HG03064 (cell line): ENCODE data around the gene DISC1.

Source experiments
- ATAC-seq: cut with Tn5 transposase; IDR thresholded peaks from one replicate; pipeline ENCODE4 v1.9.1; 2021; ENCODE audit warnings: low read depth; ENCODE audit not compliant: unreplicated experiment

Gene DISC1

DNA sequence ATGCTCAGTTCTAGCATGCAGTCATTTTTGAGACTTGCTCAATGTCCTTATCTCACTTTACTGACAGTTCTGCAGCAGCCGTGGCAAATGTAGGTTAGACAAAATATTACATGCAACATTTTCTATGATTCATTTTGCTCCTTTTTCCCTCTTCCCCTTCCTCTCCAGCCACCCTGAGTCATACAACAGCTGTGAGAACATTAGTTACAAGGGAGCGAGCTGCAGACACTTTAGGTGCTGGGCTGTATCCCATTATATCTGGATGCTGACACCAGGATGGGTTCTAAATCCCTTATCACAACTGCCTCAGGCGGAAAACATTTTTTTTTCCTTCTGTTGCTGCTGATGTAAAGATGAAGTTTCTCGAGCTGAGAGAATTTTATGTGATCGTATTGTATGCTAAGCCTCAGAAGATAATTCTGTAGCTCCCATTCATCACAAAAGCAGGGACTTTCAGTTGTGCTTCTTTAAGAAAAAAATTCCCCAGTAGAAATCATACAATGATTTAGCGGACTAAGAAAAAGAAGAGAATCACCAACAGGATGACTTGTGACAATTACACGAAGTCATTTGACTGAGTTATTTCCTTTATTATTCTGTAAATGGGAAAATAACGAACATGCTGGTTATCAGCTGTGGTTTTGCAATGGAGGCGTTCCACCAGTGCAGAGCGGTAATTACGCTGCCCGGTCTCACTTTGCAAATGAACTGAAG is 345.0 kb downstream of the DISC1 start:
- ATAC-seq = no peak

DNA sequence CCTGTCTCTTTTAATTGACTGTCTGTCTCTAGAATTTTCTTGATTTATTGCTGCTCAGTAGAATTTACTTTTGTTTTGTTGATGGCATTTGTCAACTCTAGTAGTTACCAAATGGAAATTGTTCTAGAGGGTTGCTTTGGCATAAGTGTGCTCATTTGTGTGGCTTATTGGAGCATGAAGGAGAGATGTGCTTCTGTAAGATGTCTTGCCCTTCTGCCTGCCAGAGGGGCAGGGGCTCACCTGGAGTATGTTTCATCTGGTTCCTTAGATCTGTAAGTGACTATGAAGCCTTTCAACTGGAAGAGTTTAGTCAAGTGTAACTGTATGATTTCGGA is 345.5 kb downstream of the DISC1 start:
- no peak for ATAC-seq

DNA sequence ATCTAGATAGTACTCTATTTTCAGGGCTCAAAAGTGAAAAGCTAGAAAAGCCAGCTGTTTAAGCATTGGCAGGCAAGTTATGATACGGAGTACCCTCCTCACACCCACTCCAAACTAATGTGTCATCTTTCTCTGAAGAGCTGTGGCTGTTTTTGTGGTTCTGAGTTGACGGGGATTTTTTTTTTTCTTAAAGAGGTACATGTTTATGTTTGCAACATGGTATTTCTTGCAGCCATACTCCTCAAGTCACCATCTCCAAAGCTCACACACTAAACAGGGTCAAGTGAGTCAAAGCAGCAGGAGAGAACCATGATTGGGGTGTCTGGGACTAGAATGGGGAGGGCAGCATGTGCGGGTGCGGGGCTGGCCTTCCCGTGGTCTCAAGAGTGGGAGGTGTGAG is 347.2 kb downstream of the DISC1 start:
- no peak for ATAC-seq

DNA sequence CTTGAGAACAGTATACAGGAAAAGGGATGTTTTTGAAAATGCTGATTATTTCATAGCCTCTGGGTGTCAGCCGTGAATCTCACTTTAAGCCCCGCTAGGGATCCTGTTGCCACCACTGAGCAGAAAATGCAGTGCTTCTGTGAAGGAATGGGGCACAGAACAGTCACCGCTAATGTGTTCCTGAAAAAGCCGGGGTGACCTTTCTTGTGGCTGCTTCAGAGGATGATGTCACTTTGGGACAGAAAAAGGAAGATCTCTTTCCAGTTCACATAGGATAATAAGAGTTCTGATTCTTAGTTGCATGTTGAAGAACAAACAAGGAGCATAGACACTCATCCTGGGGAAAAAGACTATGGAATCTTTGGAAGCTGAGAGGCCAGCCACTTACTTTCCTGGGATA is 349.6 kb downstream of the DISC1 start:
- ATAC-seq = no peak

DNA sequence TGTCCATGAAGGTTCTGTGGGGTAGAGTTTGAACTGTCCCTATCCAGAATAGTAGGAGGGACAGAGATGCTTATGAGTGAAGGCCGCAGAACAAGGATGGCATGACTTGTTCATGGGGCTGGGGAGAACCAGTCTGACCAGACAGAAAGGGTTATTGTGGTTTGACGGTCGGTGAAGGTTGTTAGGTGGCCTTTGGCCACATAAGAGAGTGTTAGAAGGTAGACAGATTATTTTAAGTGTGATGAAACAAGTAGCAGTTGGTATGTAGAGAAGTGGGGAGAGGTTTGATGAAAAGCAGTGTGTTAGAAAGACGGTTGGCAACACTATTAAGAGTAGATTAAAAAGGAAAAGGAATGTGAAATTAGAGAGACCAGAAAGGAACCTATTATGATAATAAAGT is 355.1 kb downstream of the DISC1 start:
- ATAC-seq = no peak

DNA sequence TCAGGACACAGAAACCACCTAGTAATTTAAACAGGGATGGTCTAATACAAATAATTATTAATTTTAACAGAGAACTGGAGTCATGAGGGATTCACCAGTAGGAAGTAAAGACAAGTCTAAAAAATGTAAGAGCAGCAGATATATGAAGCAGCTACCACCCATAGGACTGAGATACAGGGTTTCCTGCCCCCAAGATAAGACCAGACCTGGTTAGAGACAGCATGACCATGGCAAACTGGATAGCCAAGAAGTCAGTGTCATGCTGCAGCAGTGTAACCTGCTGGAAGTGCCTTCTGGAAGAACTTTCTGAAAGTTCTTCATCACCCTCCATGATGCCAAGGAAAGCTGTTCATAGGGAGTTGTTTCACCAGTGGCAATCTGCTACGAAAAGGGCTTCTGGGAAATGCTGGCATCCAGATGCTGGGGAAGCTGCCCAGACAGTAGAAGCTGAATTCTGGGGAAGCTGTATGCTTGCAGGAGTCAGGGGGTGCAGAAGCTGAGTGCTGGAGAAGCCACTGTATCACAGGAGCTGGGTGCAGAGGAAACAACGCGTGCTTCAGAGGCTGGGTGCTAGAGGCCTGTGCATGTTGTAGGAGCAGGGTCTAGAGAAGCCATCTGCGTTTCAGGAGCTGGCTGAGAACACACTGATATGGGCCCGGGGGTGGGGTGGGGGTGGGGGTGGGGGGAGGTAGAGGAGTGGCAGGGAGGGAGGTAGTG is 356.4 kb downstream of the DISC1 start:
- ATAC-seq = no peak

DNA sequence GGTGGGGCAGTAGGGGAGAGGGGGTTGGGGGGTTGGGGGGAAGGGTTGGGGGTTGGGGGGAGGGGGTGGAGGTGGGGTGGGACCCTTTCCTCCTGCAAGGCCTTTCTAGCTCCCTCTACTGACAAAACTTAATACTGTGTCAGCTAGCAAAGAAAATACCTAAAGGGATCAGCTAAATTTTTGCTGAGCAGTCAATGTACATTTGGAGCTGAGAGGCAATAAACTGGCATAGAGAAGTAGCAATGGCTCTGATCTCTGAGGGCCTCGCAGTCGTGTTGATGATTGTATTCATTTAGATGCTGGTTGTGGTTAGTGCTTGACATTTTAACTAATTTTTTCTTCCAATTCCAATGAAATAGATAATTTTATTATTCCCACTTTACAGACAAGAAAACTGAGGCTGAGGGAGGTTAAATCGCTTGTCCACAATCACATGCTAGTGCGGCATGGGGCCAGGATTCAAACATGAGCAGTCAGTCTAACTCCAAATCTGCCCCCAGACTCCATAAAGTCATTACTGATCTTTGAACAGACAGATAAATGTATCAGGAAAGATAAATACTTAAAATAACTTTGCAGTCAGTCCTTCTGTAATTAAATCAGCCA is 357.1 kb downstream of the DISC1 start:
- no peak for ATAC-seq

DNA sequence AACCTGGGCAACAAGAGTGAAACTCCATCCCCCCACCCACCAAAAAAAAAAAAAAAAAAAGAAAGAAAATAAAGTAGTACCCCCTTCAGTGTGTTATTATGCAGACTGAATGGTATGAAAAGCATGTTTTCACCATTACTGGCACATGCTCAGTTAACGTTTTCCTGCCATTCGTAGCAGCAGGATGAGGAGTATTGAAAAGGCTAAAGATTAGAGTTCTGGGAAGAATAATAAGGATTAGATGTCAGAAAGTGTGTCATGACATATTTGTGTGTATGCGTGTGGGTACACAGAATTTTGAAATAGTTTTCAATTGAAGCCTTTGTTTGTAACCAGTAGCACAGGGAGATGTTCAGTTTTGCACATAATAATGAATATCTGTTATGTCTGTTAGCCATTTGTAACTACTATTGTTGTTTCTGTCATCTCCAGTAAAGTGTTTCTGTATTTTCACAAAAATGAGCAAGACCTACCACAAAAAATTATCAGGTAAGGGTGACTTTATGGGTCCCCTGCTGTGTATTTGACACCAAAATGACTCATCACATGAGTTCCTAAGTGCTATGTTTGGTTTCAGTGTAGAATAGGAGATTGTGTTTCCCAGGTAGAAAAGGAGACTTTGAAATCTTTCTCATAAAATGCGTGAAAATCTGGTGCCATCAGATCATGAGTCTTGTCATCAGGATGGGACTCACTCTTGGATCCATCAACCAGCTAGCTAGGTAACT is 358.9 kb downstream of the DISC1 start:
- ATAC-seq = no peak

DNA sequence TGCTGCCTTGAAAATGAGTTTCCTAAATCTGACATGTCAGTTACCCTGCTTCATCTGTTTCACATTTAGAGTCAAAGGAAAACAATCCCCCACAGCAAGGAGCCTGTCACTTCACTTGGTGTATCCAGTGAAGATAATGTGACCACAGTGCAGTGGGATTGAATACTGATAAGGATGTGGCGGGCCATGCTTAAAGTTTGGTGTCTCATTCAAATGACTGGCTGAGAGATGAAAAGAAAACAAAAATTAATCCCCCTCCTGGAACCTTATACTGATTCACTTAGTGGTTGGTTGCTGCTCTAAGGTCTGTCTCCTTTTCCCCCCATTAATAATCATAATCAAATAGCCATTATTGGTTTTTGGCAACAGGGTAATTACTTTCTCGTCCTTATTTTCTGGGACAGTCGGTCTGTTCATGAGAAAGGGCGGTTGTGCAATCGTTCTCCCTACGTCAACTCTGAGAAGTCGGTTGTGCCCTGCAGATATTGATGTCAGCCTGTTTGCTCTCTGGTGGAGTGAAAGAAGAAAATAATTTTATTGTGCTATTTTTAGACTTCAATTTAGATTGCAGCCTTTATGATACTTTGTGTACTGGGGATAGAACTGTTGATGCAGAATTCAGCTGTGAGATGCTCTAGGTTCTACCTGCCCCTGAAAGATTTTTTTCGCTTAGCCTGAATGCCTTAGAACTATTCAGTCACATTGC is 360.2 kb downstream of the DISC1 start:
- no peak for ATAC-seq

DNA sequence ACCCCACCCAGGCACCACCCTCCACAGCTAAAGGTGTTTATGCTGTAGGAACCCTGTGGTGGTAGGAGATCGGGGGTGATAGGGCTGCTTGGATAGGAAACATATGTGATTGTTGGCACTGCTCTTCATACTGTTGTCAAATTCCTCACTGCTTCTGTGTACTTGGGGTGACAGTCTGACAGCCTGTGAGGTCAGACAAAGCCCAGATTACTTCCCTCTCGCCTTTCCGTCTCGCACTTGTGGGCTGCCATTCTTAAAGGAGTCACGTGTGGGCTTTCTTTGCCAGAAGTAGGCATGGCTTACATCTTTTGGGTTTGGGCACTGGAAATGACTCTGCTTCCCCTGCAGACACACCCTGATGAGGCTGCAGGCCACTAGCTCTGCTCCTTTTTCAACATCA is 363.8 kb downstream of the DISC1 start:
- ATAC-seq = no peak

DNA sequence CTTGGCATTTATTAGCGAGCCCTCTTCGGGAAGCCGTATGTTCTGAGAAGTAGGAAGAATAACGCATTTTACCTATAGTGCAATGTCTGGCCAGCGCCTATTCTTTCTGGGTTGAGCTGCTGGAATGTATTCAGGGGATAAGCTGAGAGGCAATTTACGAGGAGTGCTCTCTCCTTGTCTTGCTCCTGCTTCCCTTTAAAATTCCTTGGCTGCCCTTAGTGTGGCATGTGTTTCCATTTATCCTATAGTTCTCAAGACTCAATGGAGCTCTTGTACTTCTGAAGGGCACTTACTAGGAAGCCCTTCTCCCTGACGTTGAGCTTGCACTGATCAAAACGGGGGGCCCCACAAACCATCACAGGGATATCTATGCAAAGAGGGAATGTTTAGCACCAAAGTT is 364.6 kb downstream of the DISC1 start:
- ATAC-seq = no peak

DNA sequence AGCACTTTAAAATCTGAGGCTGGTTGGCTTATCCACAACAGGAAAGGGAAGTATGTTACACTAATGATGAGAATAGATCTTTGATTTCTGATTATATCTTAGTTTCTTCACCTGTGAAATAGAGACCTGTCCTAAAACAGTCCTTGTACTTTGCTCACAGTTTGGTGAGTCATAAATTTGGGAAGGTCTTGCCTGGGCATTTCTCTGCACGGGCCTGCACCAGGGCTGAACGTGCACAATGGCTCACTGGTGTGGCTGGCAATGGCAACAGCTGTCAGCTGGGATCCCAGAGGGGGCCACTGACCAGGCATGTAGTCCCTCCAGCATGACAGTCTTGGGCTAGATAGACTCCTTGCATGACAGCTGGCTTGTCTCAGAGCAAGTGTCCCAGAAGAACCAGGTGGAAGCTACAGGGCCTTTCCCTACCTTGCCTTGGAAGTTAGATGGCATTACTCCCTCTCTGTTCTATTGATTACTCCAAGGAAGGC is 367.4 kb downstream of the DISC1 start:
- ATAC-seq = no peak

DNA sequence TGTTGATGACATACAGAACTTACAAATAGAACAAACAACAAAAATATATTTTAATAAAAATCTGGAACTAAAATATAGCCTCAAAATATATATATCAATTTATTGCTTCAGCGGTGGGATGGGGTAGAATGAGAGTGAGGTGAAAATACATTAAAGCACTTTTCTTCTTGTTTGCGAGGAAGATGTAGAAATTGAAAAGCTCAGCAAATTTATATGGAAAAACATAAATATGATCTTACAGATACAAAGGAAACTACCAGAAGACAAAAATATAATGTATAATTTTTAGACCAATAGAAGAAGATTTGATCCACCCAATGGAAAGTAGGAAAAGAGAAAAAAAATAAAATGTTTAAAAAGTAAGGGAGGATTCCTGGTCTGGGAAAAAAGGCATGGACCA is 372.2 kb downstream of the DISC1 start:
- ATAC-seq = no peak

DNA sequence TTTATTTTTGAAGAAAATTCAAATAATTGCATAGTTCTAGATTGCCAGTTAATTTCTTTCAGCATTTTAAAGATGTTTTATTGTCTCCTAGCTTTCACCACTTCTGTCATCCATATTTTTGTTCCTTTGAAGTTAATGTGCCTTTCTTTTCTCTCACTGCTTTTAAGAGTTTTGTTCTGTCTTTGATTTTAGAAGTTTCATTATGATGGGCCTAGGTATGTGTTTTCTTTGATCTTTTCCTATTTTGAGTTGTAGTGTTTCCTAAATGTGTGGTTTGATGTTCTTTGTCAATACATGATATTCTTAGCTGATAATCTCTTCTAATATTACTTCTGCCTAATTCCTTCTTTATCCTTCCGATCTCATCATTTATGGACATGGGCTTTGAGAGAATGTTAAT is 378.7 kb downstream of the DISC1 start:
- no peak for ATAC-seq

DNA sequence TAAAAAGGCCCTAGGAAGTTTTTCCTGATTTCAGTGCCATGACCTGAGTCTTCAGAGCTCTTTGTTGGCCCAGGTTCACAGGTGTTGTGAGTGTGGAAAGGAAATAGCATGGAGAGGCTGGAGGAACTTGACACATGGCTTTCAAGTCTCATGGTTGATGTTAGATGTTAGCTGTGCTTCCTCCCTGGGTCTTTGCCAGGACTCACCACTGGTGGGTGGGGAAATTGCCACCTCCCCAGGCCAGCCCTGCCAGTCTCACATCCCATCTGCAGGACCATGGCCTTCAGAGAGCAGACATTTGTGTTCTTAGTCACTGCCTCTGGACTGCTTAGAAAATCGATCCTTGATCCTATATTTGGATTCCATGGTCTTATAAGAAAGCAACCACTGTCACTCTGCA is 383.2 kb downstream of the DISC1 start:
- no peak for ATAC-seq

DNA sequence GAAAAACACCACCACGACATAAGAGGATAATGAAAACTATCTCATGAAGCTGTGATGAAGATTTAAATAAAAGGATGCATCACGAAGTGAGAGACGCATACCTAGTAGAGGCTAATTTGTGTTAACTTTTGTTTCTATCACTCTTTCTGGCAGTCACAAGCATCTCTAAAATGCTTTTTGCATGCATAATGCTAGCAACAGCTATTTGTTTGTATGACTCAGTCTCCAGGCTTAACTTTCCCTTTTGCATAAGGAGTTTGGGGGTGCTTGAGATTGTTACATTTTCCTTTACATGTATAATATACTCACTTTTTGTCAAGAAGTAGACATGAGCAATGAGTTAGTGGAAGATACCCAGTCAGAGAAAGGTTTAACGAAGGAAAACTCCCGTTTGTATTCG is 385.4 kb downstream of the DISC1 start:
- no peak for ATAC-seq

DNA sequence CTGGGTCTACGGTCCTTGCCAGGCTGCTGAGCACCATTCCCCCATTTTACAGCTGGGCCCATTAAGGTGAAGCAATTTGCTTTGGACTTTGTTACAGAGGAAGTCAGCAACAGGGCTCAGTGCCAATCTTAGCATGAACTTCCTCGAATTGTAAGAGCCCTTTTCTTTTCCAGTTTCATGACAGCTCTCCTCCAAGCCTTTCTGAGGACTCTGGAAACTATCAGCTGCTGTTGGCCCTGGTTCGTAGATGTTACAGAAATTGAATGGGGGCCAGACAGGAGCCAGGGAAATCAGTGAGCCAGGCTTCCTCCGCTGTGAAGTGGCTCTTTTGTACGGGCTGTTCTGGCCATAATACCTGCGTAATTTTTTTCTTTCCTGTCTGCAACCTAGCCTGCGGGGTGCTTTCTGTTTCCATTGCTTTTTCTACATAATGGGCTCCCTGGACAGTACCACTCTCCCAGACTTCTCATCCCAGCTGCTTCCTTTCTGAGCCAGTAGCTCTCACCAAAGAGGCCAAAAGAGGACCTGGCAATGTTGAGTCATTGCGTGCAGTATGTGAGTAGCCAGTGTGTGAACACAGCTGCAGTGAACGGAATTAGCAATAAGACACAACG is 386.3 kb downstream of the DISC1 start:
- no peak for ATAC-seq

DNA sequence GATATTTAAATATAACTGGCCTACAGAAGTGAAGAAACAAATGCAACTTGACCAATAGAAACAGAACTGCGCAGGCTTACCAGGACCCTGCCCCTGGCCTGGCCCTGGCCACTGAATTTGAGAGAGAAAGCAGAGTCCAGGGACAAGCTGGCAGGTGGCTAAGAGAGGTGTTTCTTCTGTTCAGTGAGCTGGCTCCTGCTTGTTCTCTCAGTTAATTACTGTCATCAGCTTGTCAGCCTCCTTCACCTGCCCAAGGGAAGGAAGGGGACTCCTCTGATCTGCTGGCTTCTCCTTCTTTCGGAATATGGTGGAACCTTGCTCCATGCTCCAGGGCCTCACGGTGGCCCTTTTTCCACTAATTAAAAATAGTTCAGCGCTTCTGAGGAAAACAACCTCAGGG is 388.4 kb downstream of the DISC1 start:
- no peak for ATAC-seq

DNA sequence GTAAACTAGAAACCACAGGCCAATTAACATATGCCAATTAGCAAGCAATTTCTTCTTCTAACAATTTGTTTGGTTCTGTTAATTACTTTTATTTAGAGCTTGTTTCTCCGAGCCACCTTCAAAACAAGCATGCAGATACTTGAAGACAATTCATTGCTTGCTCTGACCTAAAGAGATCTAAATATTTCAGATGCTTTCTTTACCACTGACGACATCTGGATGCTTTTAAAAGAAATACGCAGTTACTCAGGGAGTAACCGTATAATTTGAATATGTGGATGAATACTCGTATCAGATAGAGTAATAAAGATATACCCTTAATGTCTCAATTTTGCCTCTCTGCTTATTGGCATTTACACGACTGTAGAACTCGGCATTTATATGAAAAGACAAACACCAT is 390.0 kb downstream of the DISC1 start:
- ATAC-seq = no peak

DNA sequence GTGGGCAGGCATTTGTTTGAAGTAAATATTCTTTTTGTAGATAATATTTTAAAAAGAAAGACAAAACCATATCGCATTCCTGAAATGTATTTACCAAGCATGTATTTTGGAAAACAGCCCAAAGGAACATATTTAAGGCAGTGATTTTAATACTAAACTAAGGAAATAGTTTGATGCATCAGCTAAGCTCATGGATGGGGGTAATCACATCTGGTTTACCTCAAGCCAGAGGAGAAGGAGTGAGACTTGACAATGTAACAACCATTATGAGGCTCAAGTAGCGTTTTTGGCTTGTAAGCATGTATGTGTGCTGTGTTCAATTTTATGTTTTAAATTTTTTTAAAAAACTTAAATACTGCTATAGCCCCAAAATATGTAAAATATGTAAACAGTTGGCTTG is 390.5 kb downstream of the DISC1 start:
- no peak for ATAC-seq
